DOHH2 (cell line): ENCODE data around the gene ZNF778.

Experiments
- EZH2phosphoT487 ChIP-seq: fragments of 200-600 bp; sonication (generic); IDR thresholded peaks from 2 replicates; pipeline ENCODE4 v1.6.1; 2017; ENCODE audit warnings: borderline replicate concordance, mild to moderate bottlenecking, antibody characterized with exemption, low read length, moderate library complexity, mixed read lengths
- TF ChIP-seq, protein P1 (sequence below): fragments of 200-600 bp; sonication (generic); IDR thresholded peaks from one replicate; pipeline ENCODE4 v1.5.1; 2014; ENCODE audit warnings: antibody characterized with exemption, mild to moderate bottlenecking, low read depth, low read length; ENCODE audit not compliant: poor library complexity, severe bottlenecking

GRCh38 chr16:89189358-89190025 lies 28.0 kb upstream of the ZNF778 start:
- TF ChIP-seq, protein P1, sequence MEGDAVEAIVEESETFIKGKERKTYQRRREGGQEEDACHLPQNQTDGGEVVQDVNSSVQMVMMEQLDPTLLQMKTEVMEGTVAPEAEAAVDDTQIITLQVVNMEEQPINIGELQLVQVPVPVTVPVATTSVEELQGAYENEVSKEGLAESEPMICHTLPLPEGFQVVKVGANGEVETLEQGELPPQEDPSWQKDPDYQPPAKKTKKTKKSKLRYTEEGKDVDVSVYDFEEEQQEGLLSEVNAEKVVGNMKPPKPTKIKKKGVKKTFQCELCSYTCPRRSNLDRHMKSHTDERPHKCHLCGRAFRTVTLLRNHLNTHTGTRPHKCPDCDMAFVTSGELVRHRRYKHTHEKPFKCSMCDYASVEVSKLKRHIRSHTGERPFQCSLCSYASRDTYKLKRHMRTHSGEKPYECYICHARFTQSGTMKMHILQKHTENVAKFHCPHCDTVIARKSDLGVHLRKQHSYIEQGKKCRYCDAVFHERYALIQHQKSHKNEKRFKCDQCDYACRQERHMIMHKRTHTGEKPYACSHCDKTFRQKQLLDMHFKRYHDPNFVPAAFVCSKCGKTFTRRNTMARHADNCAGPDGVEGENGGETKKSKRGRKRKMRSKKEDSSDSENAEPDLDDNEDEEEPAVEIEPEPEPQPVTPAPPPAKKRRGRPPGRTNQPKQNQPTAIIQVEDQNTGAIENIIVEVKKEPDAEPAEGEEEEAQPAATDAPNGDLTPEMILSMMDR = no peak
- TF ChIP-seq EZH2phosphoT487 = no peak
